22Rv1 (cell line): ENCODE data around the gene ADCY2.

Experiments
- H3K27ac ChIP-seq: fragments of 450-650 bp; 2 replicates; pipeline ENCODE4 v1.5.1; 2017
- ZFX ChIP-seq: fragments of 450-650 bp; IDR thresholded peaks from 2 replicates; pipeline ENCODE4 v1.6.1; 2017; ENCODE audit warnings: antibody characterized with exemption, borderline replicate concordance
- TF ChIP-seq, protein P1 (sequence below): fragments of 450-650 bp; IDR thresholded peaks from 2 replicates; pipeline ENCODE4 v1.5.1; 2017; ENCODE audit warnings: mild to moderate bottlenecking

Gene ADCY2

DNA sequence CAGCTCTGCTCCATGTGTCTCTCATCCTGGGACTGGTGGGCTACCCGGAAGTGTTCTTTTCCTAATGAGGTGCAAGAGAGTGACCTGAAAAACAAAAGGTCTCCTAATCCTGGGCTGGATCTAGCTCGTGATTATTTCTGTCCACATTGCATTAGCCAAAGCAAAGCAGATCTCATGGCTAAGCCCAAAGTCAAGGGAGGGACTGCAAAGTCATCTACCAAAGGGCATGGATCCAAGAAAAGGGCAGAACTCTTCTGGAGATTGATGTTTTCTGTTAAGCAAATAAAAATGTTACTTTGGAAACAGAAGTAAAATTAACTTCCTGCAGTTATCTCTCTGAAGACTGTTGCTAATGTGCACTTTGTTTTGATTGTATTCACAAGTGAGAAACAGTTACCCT, 229.8 kb downstream of the ADCY2 start:
- H3K27ac ChIP-seq: no peak overlapping the region

DNA sequence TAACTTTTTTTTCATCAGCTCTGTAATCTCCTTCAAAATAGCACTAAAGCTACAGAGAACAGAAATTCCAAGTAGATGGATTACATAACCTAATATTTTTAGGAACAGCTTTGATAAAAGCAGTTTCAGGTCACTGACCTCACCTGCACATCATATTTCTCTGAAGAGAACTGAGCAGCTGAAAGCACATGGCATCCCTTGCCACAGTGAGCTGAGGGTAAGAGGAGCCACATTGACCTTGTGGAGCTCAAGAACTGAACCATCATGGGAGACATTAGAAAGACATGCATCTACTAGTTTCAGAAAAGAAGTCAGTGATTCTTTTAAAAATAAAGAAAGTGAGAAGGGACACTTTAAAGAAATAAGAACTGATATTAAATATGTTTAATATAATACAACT, 232.3 kb downstream of the ADCY2 start:
- H3K27ac ChIP-seq: no peak overlapping the region
- TF ChIP-seq, protein P1, sequence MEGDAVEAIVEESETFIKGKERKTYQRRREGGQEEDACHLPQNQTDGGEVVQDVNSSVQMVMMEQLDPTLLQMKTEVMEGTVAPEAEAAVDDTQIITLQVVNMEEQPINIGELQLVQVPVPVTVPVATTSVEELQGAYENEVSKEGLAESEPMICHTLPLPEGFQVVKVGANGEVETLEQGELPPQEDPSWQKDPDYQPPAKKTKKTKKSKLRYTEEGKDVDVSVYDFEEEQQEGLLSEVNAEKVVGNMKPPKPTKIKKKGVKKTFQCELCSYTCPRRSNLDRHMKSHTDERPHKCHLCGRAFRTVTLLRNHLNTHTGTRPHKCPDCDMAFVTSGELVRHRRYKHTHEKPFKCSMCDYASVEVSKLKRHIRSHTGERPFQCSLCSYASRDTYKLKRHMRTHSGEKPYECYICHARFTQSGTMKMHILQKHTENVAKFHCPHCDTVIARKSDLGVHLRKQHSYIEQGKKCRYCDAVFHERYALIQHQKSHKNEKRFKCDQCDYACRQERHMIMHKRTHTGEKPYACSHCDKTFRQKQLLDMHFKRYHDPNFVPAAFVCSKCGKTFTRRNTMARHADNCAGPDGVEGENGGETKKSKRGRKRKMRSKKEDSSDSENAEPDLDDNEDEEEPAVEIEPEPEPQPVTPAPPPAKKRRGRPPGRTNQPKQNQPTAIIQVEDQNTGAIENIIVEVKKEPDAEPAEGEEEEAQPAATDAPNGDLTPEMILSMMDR: no peak
- no peak for TF ChIP-seq ZFX

More for the DNA sequence above, 229.8 kb downstream of the ADCY2 start:
- no peak for TF ChIP-seq ZFX
- TF ChIP-seq, protein P1: no peak

DNA sequence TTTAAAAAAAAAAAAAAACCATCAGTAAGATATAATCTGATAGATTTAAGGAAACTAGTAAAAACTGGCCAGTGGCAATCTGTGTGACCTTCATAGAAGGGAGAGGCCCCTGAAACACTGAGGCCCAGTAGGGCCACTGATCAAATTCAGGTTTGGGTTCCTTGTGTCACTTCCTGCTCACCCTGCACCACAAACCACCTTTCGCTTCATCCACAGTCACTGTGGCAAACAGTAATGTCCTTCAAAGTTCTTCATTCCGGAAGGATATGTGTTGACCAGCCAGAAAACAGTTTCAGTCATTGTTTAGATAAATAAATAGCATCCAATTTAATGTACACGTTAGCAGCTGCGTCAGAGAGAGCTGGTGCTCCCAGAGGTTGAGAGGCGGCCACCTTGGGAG, 232.9 kb downstream of the ADCY2 start:
- no peak for TF ChIP-seq ZFX
- TF ChIP-seq, protein P1: no peak
- H3K27ac ChIP-seq: no peak overlapping the region

DNA sequence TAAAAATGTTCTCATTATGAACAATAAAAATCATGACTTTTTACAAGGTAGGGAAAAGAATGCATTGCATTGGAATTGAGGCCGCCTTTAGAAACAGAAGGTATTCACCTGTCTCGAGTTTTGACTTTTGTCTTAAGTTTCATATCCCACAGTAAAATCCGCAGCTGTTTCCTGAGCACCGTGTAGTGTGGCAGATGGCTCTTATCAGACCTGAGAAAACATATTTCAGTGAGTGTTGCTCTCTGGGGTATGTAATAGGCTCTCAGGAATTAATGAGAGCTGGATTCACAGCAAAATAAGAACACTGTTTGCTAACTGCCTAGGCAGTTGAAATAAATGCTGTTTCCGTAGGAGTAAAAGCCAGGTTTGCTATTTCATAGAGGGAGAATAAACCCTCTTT, 233.6 kb downstream of the ADCY2 start:
- H3K27ac ChIP-seq: no peak overlapping the region
- TF ChIP-seq ZFX: no peak
- TF ChIP-seq, protein P1: no peak

DNA sequence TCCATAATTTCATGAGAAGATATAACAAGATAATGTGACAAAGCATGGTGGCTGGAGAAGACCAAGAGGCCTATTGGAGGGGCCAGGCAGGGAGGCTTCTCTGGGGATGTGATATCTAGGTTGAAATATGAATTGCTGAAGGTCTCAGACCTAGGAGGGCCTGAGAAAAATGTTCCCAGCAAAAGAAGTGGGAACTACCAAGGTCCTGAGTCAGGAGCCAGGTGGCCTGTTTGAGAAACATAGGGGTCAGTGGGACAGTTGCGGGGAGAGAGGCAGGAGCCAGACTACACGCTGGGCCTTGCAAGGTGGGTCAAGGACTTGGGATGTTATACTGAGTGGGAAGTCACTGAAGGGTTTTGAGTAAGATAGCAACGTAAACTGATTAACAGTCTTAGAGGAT, 238.9 kb downstream of the ADCY2 start:
- TF ChIP-seq, protein P1: no peak
- no peak for TF ChIP-seq ZFX

DNA sequence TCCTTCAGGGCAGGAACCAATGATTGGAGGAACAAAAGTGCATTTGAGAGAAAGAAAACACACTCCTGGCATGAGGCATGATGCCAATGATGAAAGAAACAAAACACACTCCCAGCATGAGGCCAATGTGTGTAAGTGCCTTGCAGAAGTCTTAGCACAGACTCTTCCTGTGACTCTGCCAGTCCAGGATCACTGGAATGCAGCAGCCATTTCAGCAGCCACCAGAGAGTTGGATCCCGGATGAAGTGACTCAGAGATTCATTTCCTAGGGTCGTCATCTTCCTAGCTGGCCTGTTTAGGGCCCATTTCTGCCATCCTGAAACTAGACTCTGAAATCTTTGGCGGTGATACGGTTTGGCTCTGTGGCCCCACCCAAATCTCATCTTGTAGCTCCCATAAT, 242.5 kb downstream of the ADCY2 start:
- H3K27ac ChIP-seq: no peak overlapping the region
- TF ChIP-seq ZFX: no peak
- TF ChIP-seq, protein P1: no peak

More for the DNA sequence above, 238.9 kb downstream of the ADCY2 start:
- H3K27ac ChIP-seq: no peak overlapping the region

DNA sequence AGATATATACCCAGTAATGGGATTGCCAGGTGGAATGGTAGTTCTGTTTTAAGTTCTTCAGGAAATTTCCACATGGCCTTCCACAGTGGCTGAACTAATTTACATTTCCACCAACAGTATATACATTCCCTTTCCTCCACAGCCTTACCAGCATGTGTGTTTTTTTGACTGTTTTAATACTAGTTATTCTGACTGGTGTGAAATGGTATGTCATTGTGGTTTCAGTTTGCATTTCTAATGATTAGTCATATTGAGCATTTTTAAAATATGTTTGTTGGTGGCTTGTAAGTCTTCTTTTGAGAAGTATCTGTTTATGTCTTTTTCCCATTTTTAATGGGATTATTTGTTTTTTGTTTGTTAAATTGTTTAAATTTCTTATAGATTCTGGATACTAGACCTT, 246.1 kb downstream of the ADCY2 start:
- H3K27ac ChIP-seq: no peak overlapping the region
- TF ChIP-seq, protein P1: no peak
- TF ChIP-seq ZFX: no peak
